ENCODE data around the gene SWT1. TPM values are rescaled to one million over a fixed set of nuclear protein-coding genes. Genes with fewer than 3 reads are reported as not detected.

SWT1 gene
- total and polyA plus RNA-seq, 9 of the 15 experiments (the other 6 are each of a cell fraction or from before 2014, with no cell fraction given): 1.5 to 3.4 (median 2.3) TPM

DNA sequence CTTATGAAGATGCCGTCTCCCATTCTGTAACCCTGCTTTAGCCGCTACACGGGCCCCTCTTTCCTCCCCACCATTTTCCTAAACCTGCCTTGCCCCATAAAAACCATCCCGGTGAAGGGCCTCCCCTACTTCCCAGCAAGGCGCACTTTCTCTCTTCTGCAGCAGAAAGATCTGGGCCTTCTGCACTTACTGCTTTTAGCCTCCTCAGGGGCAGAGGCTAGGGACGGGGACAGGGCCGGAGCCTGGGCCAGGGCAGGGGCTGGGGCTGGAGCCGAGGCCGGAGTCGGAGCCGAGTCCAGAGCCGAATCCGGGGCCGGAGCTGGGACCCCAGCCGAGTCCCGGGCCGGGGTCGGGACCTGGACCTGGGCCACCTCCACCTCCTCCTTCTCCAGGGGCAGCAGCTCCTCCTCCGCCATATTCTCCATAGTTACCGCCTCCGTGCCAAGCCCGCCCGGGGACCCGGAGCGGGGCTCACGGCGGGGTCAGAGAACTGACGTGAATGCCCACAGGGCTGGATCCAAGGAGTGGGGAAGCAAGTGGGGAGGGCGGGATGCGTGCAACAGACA lies 596 bp upstream of the SWT1 start (continued):
- TF ChIP-seq, protein P1, sequence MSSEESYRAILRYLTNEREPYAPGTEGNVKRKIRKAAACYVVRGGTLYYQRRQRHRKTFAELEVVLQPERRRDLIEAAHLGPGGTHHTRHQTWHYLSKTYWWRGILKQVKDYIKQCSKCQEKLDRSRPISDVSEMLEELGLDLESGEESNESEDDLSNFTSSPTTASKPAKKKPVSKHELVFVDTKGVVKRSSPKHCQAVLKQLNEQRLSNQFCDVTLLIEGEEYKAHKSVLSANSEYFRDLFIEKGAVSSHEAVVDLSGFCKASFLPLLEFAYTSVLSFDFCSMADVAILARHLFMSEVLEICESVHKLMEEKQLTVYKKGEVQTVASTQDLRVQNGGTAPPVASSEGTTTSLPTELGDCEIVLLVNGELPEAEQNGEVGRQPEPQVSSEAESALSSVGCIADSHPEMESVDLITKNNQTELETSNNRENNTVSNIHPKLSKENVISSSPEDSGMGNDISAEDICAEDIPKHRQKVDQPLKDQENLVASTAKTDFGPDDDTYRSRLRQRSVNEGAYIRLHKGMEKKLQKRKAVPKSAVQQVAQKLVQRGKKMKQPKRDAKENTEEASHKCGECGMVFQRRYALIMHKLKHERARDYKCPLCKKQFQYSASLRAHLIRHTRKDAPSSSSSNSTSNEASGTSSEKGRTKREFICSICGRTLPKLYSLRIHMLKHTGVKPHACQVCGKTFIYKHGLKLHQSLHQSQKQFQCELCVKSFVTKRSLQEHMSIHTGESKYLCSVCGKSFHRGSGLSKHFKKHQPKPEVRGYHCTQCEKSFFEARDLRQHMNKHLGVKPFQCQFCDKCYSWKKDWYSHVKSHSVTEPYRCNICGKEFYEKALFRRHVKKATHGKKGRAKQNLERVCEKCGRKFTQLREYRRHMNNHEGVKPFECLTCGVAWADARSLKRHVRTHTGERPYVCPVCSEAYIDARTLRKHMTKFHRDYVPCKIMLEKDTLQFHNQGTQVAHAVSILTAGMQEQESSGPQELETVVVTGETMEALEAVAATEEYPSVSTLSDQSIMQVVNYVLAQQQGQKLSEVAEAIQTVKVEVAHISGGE (CRISPR knock-in tag; IDR thresholded peaks at IDR 0.05): no peak
- TF ChIP-seq ZNF592 (IDR thresholded peaks at IDR 0.05): 0 out of 2 replicates have a peak, but pooled peaks have one; percentile 21
- TF ChIP-seq, protein P2, sequence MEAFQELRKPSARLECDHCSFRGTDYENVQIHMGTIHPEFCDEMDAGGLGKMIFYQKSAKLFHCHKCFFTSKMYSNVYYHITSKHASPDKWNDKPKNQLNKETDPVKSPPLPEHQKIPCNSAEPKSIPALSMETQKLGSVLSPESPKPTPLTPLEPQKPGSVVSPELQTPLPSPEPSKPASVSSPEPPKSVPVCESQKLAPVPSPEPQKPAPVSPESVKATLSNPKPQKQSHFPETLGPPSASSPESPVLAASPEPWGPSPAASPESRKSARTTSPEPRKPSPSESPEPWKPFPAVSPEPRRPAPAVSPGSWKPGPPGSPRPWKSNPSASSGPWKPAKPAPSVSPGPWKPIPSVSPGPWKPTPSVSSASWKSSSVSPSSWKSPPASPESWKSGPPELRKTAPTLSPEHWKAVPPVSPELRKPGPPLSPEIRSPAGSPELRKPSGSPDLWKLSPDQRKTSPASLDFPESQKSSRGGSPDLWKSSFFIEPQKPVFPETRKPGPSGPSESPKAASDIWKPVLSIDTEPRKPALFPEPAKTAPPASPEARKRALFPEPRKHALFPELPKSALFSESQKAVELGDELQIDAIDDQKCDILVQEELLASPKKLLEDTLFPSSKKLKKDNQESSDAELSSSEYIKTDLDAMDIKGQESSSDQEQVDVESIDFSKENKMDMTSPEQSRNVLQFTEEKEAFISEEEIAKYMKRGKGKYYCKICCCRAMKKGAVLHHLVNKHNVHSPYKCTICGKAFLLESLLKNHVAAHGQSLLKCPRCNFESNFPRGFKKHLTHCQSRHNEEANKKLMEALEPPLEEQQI (IDR thresholded peaks at IDR 0.05): no peak
- TF ChIP-seq FOSL1 (tag; conservative IDR thresholded peaks at IDR 0.05): 0 out of 2 replicates have a peak, but pooled peaks have one; percentile 29
- TF ChIP-seq TCF3 (CRISPR knock-in tag; IDR thresholded peaks at IDR 0.05): peak; percentile 19; the same call in 1 of the 2 replicates
- no peak for TF ChIP-seq FOXA1 (IDR thresholded peaks at IDR 0.05; ENCODE audit: borderline replicate concordance)
- TF ChIP-seq ZBTB7A (IDR thresholded peaks at IDR 0.05; ENCODE audit: borderline replicate concordance, control insufficient read depth, low read depth, low read length): peak; percentile 61; the same call in 1 of the 2 replicates
- TF ChIP-seq RAD21 (CRISPR knock-in tag; conservative IDR thresholded peaks at IDR 0.05 in 1 of 2, IDR thresholded peaks at IDR 0.05 in 1 of 2): 0 out of 4 replicates have a peak, but pooled peaks of 1 of the 2 experiments have one; percentile 16
- TF ChIP-seq ZNF124 (CRISPR knock-in tag; IDR thresholded peaks at IDR 0.05): no peak
- TF ChIP-seq ZNF165 (CRISPR knock-in tag; IDR thresholded peaks at IDR 0.05; ENCODE audit: borderline replicate concordance): peak; percentile 21; the same call in 1 of the 2 replicates
- no peak for TF ChIP-seq SIX5 (IDR thresholded peaks at IDR 0.05; ENCODE audit: borderline replicate concordance in 1 of 2, insufficient read depth in 1 of 2, low read depth in 1 of 2, low read length in 2 of 2)
- TF ChIP-seq, protein P3, sequence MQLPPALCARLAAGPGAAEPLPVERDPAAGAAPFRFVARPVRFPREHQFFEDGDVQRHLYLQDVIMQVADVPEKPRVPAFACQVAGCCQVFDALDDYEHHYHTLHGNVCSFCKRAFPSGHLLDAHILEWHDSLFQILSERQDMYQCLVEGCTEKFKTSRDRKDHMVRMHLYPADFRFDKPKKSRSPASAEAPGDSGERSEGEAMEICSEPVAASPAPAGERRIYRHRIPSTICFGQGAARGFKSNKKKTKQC (CRISPR knock-in tag; IDR thresholded peaks at IDR 0.05): peak; percentile 79
- 0 out of 2 replicates have a peak, but pooled peaks have one; percentile 72 for TF ChIP-seq SREBF2 (CRISPR knock-in tag; IDR thresholded peaks at IDR 0.05)
